Type B pancreatic cell (in vitro differentiated cells): ENCODE measurements around the gene TOB1. TPM values are rescaled to one million over a fixed set of nuclear protein-coding genes. Genes with fewer than 3 reads are reported as not detected.
A peak's percentile ranks its signal among the peaks of the same experiment; 100 is the strongest.

Source experiments
- DNase-seq: peaks from one replicate; pipeline ENCODE4 v3.0.0; 2021; ENCODE audit warnings: mixed read lengths; ENCODE audit not compliant: unreplicated experiment; ENCODE audit errors: extremely low spot score
- H3K27ac Mint-ChIP-seq: 2 replicates; pipeline ENCODE4 v1.8.0; 2021; ENCODE audit warnings: mild to moderate bottlenecking, mixed read lengths
- H3K27me3 Mint-ChIP-seq: 2 replicates; pipeline ENCODE4 v1.8.0; 2021; ENCODE audit warnings: mixed read lengths
- H3K36me3 Mint-ChIP-seq: 2 replicates; pipeline ENCODE4 v1.8.0; 2021; ENCODE audit warnings: mixed read lengths
- H3K4me1 Mint-ChIP-seq: one replicate; pipeline ENCODE4 v1.8.0; 2021; ENCODE audit warnings: mixed read lengths; ENCODE audit not compliant: unreplicated experiment
- H3K4me3 Mint-ChIP-seq: 2 replicates; pipeline ENCODE4 v1.8.0; 2021; ENCODE audit warnings: mild to moderate bottlenecking, mixed read lengths
- H3K9me3 Mint-ChIP-seq: 2 replicates; pipeline ENCODE4 v1.8.0; 2021; ENCODE audit warnings: mixed read lengths
- CTCF ChIP-seq: fragments of 200-600 bp; sonication (generic); conservative IDR thresholded peaks from 2 replicates; pipeline ENCODE4 v1.5.0; 2021; ENCODE audit warnings: antibody characterized with exemption, mild to moderate bottlenecking
- total RNA-seq: library from RNA; stranded (reverse); gene quantifications from 2 replicates; pipeline ENCODE4 v1.2.1, GENCODE V29; 2021; ENCODE audit warnings: low replicate concordance

Gene TOB1
- total RNA-seq, 1 donor from 2014 or later: 54.9 TPM

GRCh38 chr17:50841277-50841948, 24.7 kb downstream of the TOB1 start:
- Mint-ChIP-seq H3K4me3 (no peak overlapping the region), H3K9me3 (no peaks in the 10 kb centered on the region), H3K27ac (peak overlapping the region; percentile 54), H3K36me3 (no peaks in the 10 kb centered on the region), H3K27me3 (no peaks in the 10 kb centered on the region), H3K4me1 (peaks cover 19% of the 10 kb centered on the region)
- no peak for TF ChIP-seq CTCF
- DNase-seq: peak; percentile 59

GRCh38 chr17:50840311-50840851, 25.8 kb downstream of the TOB1 start:
- Mint-ChIP-seq H3K27ac (no peak overlapping the region), H3K9me3 (no peaks in the 10 kb centered on the region), H3K4me3 (no peak overlapping the region), H3K4me1 (peaks cover 21% of the 10 kb centered on the region), H3K36me3 (no peaks in the 10 kb centered on the region), H3K27me3 (no peaks in the 10 kb centered on the region)
- no peak for DNase-seq
- no peak for TF ChIP-seq CTCF

GRCh38 chr17:50839591-50840310, 26.4 kb downstream of the TOB1 start:
- no peaks in the 10 kb centered on the region for H3K9me3 Mint-ChIP-seq
- peaks cover 22% of the 10 kb centered on the region for H3K4me1 Mint-ChIP-seq
- H3K27ac Mint-ChIP-seq: no peak overlapping the region
- no peaks in the 10 kb centered on the region for H3K36me3 Mint-ChIP-seq
- no peak overlapping the region for H3K4me3 Mint-ChIP-seq
- TF ChIP-seq CTCF: no peak
- no peaks in the 10 kb centered on the region for H3K27me3 Mint-ChIP-seq
- peak; percentile 64 for DNase-seq

- H3K9me3 Mint-ChIP-seq: no peaks in the 10 kb centered on the region
- no peak overlapping the region for H3K27ac Mint-ChIP-seq
- no peak for DNase-seq
- peaks cover 34% of the 10 kb centered on the region for H3K4me1 Mint-ChIP-seq
- TF ChIP-seq CTCF: no peak
- no peak overlapping the region for H3K4me3 Mint-ChIP-seq
- peaks cover 4% of the 10 kb centered on the region for H3K27me3 Mint-ChIP-seq
- H3K36me3 Mint-ChIP-seq: no peaks in the 10 kb centered on the region
These were observed 27.9 kb downstream of the TOB1 start for GRCh38 chr17:50837980-50838954.

GRCh38 chr17:50837286-50837979, 28.7 kb downstream of the TOB1 start:
- H3K4me3 Mint-ChIP-seq: no peak overlapping the region
- TF ChIP-seq CTCF: no peak
- H3K27ac Mint-ChIP-seq: no peak overlapping the region
- no peak for DNase-seq
- H3K36me3 Mint-ChIP-seq: no peaks in the 10 kb centered on the region
- no peaks in the 10 kb centered on the region for H3K9me3 Mint-ChIP-seq
- peaks cover 42% of the 10 kb centered on the region for H3K4me1 Mint-ChIP-seq
- H3K27me3 Mint-ChIP-seq: peaks cover 4% of the 10 kb centered on the region
